Measurements from ENCODE around the gene SH2B2. TPM values are rescaled to one million over a fixed set of nuclear protein-coding genes. Genes with fewer than 3 reads are reported as not detected.
"Not testable (repeated sequence)": the region's sequence is repeated elsewhere in the genome, so short reads cannot be mapped to it uniquely, and the experiment has no call there.

The SH2B2 gene
- total and polyA plus RNA-seq, 3 donors from 2014 or later: 4.6 to 26.6 (median 22.8) TPM

DNA sequence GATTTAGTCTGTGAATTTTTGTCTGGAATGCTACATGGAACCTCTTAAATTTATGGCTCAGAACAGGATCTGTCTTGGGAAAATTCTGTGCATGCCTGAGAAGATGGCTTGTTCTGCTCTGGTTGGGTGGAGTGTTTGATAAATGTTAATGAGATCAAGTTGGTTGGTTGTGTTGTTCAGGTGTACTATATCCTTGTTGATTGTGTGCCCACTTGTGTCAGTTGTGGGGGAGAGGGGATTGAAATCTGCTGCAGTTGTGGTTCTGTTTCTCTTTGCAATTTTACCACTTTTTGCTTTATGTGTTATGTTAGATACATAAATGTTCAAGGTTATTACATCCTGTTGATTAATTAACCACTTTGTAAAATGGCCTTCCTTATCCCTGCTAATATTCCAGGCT is 83.4 kb downstream of the SH2B2 start:
- H3K9me3 ChIP-seq; H3K4me1 ChIP-seq; H3K27me3 ChIP-seq; DNase-seq; H3K36me3 ChIP-seq (ENCODE audit: low read depth, missing control alignments); H3K4me3 ChIP-seq; intact Hi-C loops (cut with DNase I; ENCODE audit: low total_unique reads); H3K27ac ChIP-seq: not testable (repeated sequence)

Small RNAs within 50 kb of the gene (microRNA-seq; reads per million reads assigned to microRNA genes)
- 0 reads per million in 2 donors for gene MIR4285 (ENCODE audit: borderline number of aligned reads in 2 of 2, borderline replicate concordance in 1 of 2)

Small RNAs within 50 kb of the gene (small RNA-seq; reads per million reads assigned to genes)
- 0 reads per million in 2 donors for gene AC005088.1
- gene MIR4285: 0 reads per million in 2 donors
- gene RF00019: 0 reads per million in 2 donors

Other genes starting within 250 kb of the SH2B2 start
- 1 to 10 TPM; 2.3 to 5.2 TPM for gene SPDYE6, start 69.6 kb downstream of the SH2B2 start, total RNA-seq
- gene SPDYE6, start 69.6 kb downstream of the SH2B2 start, polyA plus RNA-seq (ENCODE audit: insufficient read depth, low read depth, low replicate concordance): 6.7 TPM
- gene PRKRIP1, start 109.5 kb downstream of the SH2B2 start, total RNA-seq: 10 to 100 TPM; 52.5 to 71.1 TPM
- 50.8 TPM for gene PRKRIP1, start 109.5 kb downstream of the SH2B2 start, polyA plus RNA-seq (ENCODE audit: insufficient read depth, low read depth, low replicate concordance)
- gene ORAI2, start 146.7 kb downstream of the SH2B2 start, total RNA-seq: 10 to 100 TPM in 1 of 2 donors, 1 to 10 TPM in 1; 9.7 to 10.3 TPM
- 9.9 TPM for gene ORAI2, start 146.7 kb downstream of the SH2B2 start, polyA plus RNA-seq (ENCODE audit: insufficient read depth, low read depth, low replicate concordance)
- gene ALKBH4, start 178.0 kb downstream of the SH2B2 start, total RNA-seq: 10 to 100 TPM; 26.7 to 27.7 TPM
- gene ALKBH4, start 178.0 kb downstream of the SH2B2 start, polyA plus RNA-seq (ENCODE audit: insufficient read depth, low read depth, low replicate concordance): 9.3 TPM
- 100 to 1,000 TPM; 221 to 350 TPM for gene LRWD1, start 178.1 kb downstream of the SH2B2 start, total RNA-seq
- 540 TPM for gene LRWD1, start 178.1 kb downstream of the SH2B2 start, polyA plus RNA-seq (ENCODE audit: insufficient read depth, low read depth, low replicate concordance)
- gene POLR2J, start 192.1 kb downstream of the SH2B2 start, total RNA-seq: 10 to 100 TPM; 33.9 to 46.0 TPM
- gene POLR2J, start 192.1 kb downstream of the SH2B2 start, polyA plus RNA-seq (ENCODE audit: insufficient read depth, low read depth, low replicate concordance): 73.1 TPM
- gene RASA4B, start 230.9 kb downstream of the SH2B2 start, total RNA-seq: 10 to 100 TPM; 11.5 to 15.7 TPM
- 18.5 TPM for gene RASA4B, start 230.9 kb downstream of the SH2B2 start, polyA plus RNA-seq (ENCODE audit: insufficient read depth, low read depth, low replicate concordance)